ENCODE data around the gene TNFRSF13B. TPM values are rescaled to one million over a fixed set of nuclear protein-coding genes. Genes with fewer than 3 reads are reported as not detected.

The TNFRSF13B gene
- total RNA-seq, 1 experiment from 2014 or later, result not detected

GRCh38 chr17:16939606-16940115 lies 32.3 kb downstream of the TNFRSF13B start:
- Mint-ChIP-seq H3K4me3 (ENCODE audit: unreplicated experiment) (no peak overlapping the region), H3K36me3 (ENCODE audit: insufficient read depth, unreplicated experiment) (no peaks in the 10 kb centered on the region), H3K27ac (ENCODE audit: low read depth, unreplicated experiment) (no peak overlapping the region), H3K9me3 (ENCODE audit: unreplicated experiment) (no peaks in the 10 kb centered on the region), H3K4me1 (ENCODE audit: insufficient read depth, unreplicated experiment) (no peaks in the 10 kb centered on the region), H3K27me3 (ENCODE audit: insufficient read depth, unreplicated experiment) (peaks cover 65% of the 10 kb centered on the region)
- no peak for DNase-seq (ENCODE audit: unreplicated experiment)
- TF ChIP-seq CTCF (IDR thresholded peaks at IDR 0.05; ENCODE audit: unreplicated experiment), result no peak
- intact Hi-C loops (cut with micrococcal nuclease), result no loop called here
- BruUV-seq (replicated peaks), result no TSS peak
- POLR2A ChIA-PET, result no interaction called here
- CTCF ChIA-PET, result no interaction called here

- no peaks in the 10 kb centered on the region for H3K36me3 Mint-ChIP-seq (ENCODE audit: insufficient read depth, unreplicated experiment)
- intact Hi-C loops (cut with micrococcal nuclease), result no loop called here
- CTCF ChIA-PET, result no interaction called here
- H3K27me3 Mint-ChIP-seq (ENCODE audit: insufficient read depth, unreplicated experiment), result peaks cover 61% of the 10 kb centered on the region
- POLR2A ChIA-PET, result no interaction called here
- no peaks in the 10 kb centered on the region for H3K9me3 Mint-ChIP-seq (ENCODE audit: unreplicated experiment)
- no peak for TF ChIP-seq CTCF (IDR thresholded peaks at IDR 0.05; ENCODE audit: unreplicated experiment)
- H3K27ac Mint-ChIP-seq (ENCODE audit: low read depth, unreplicated experiment), result no peak overlapping the region
- no TSS peak for BruUV-seq (replicated peaks)
- no peaks in the 10 kb centered on the region for H3K4me1 Mint-ChIP-seq (ENCODE audit: insufficient read depth, unreplicated experiment)
- no peak for DNase-seq (ENCODE audit: unreplicated experiment)
- H3K4me3 Mint-ChIP-seq (ENCODE audit: unreplicated experiment), result no peak overlapping the region
These were observed 32.7 kb downstream of the TNFRSF13B start for GRCh38 chr17:16939208-16939576.

GRCh38 chr17:16938496-16939207 lies 33.3 kb downstream of the TNFRSF13B start:
- no peak for DNase-seq (ENCODE audit: unreplicated experiment)
- Mint-ChIP-seq H3K27ac (ENCODE audit: low read depth, unreplicated experiment) (no peak overlapping the region), H3K27me3 (ENCODE audit: insufficient read depth, unreplicated experiment) (peaks cover 55% of the 10 kb centered on the region), H3K36me3 (ENCODE audit: insufficient read depth, unreplicated experiment) (no peaks in the 10 kb centered on the region), H3K4me1 (ENCODE audit: insufficient read depth, unreplicated experiment) (no peaks in the 10 kb centered on the region), H3K9me3 (ENCODE audit: unreplicated experiment) (no peaks in the 10 kb centered on the region), H3K4me3 (ENCODE audit: unreplicated experiment) (no peak overlapping the region)
- POLR2A ChIA-PET, result no interaction called here
- TF ChIP-seq CTCF (IDR thresholded peaks at IDR 0.05; ENCODE audit: unreplicated experiment), result no peak
- intact Hi-C loops (cut with micrococcal nuclease), result no loop called here
- no TSS peak for BruUV-seq (replicated peaks)
- CTCF ChIA-PET, result no interaction called here

GRCh38 chr17:16938031-16938430 lies 33.9 kb downstream of the TNFRSF13B start:
- no peak for DNase-seq (ENCODE audit: unreplicated experiment)
- no peaks in the 10 kb centered on the region for H3K9me3 Mint-ChIP-seq (ENCODE audit: unreplicated experiment)
- H3K27ac Mint-ChIP-seq (ENCODE audit: low read depth, unreplicated experiment), result no peak overlapping the region
- BruUV-seq (replicated peaks), result no TSS peak
- POLR2A ChIA-PET, result no interaction called here
- H3K27me3 Mint-ChIP-seq (ENCODE audit: insufficient read depth, unreplicated experiment), result peaks cover 51% of the 10 kb centered on the region
- intact Hi-C loops (cut with micrococcal nuclease), result no loop called here
- no peak overlapping the region for H3K4me3 Mint-ChIP-seq (ENCODE audit: unreplicated experiment)
- no peaks in the 10 kb centered on the region for H3K4me1 Mint-ChIP-seq (ENCODE audit: insufficient read depth, unreplicated experiment)
- TF ChIP-seq CTCF (IDR thresholded peaks at IDR 0.05; ENCODE audit: unreplicated experiment), result no peak
- H3K36me3 Mint-ChIP-seq (ENCODE audit: insufficient read depth, unreplicated experiment), result no peaks in the 10 kb centered on the region
- CTCF ChIA-PET, result interaction anchor here (0.5 kb wide), 1 partner anchor 54 kb away, joined by 3 read pairs; no protein-coding TSS in a partner anchor
